ENCODE results near the gene PLCG1. TPM values are rescaled to one million over a fixed set of nuclear protein-coding genes. Genes with fewer than 3 reads are reported as not detected.
A peak's percentile ranks its signal among the peaks of the same experiment; 100 is the strongest.

Gene PLCG1
- total RNA-seq, 1 experiment from 2014 or later = 45.6 TPM

GRCh38 chr20:41136680-41137613 is at the start of gene PLCG1 (continued):
- TF ChIP-seq ATF3 (IDR thresholded peaks at IDR 0.05) (no peak), SP1 (IDR thresholded peaks at IDR 0.05; ENCODE audit: low read depth) (peak; percentile 52; the same call in 1 of the 2 replicates), CBX3 (IDR thresholded peaks at IDR 0.05; ENCODE audit: low read depth) (no peak), EGR1 (IDR thresholded peaks at IDR 0.05; ENCODE audit: low read depth) (peak; percentile 68), MAX (IDR thresholded peaks at IDR 0.05) (0 out of 2 replicates have a peak, but pooled peaks have one; percentile 24), EZH2phosphoT487 (IDR thresholded peaks at IDR 0.05; ENCODE audit: borderline replicate concordance) (no peak)

GRCh38 chr20:41087777-41088176 is 49.6 kb upstream of the PLCG1 start:
- TF ChIP-seq RAD21 (IDR thresholded peaks at IDR 0.05; ENCODE audit: low read depth) = no peak
- no peak for TF ChIP-seq SP1 (IDR thresholded peaks at IDR 0.05; ENCODE audit: low read depth)
- TF ChIP-seq SIN3A (IDR thresholded peaks at IDR 0.05; ENCODE audit: low read depth) = no peak
- no peak for TF ChIP-seq JUND (IDR thresholded peaks at IDR 0.05)
- no peak for TF ChIP-seq ATF3 (IDR thresholded peaks at IDR 0.05)
- no peak for TF ChIP-seq POLR2AphosphoS5 (IDR thresholded peaks at IDR 0.05; ENCODE audit: low read depth, low read length)
- TF ChIP-seq ZNF274 (IDR thresholded peaks at IDR 0.05; ENCODE audit: low read depth, low read length) = no peak
- TF ChIP-seq YY1 (IDR thresholded peaks at IDR 0.05; ENCODE audit: extremely low read depth, insufficient replicate concordance, low read depth, low read length) = no peak
- TF ChIP-seq ELF1 (IDR thresholded peaks at IDR 0.05; ENCODE audit: borderline replicate concordance, low read depth) = no peak
- no peak for TF ChIP-seq CBX3 (IDR thresholded peaks at IDR 0.05; ENCODE audit: low read depth)
- TF ChIP-seq POLR2A (IDR thresholded peaks at IDR 0.05; ENCODE audit: borderline replicate concordance, extremely low read depth, insufficient read depth, insufficient read length) = no peak
- ChIA-PET RAD21 (ENCODE audit: low non-redundant PET in 1 of 2, low total read pairs in 2 of 2, uncharacterized antibody in 2 of 2, unreplicated experiment in 2 of 2) (interaction anchor here in 1 of 2 experiments (0.6 kb wide), 1 partner anchor 8 kb away, joined by 3 read pairs; no protein-coding TSS in a partner anchor), CTCF (interaction anchor here (1.1 kb wide), 1 partner anchor 97 kb away, joined by 3 read pairs; no protein-coding TSS in a partner anchor), POLR2A (no interaction called here)
- Histone ChIP-seq H3K4me1 (ENCODE audit: control insufficient read depth in 1 of 2, insufficient read depth in 2 of 2, low read length in 2 of 2) (no peaks in the 10 kb centered on the region), H3K27ac (ENCODE audit: low read depth, low read length) (no peak overlapping the region), H2AFZ (ENCODE audit: low read depth, low read length, poor library complexity, severe bottlenecking) (no peak overlapping the region), H4K20me1 (ENCODE audit: insufficient read depth) (peaks cover 9% of the 10 kb centered on the region; the same call in 1 of the 2 replicates), H3K9me2 (ENCODE audit: insufficient read depth) (no peaks in the 10 kb centered on the region), H3K9me3 (ENCODE audit: control insufficient read depth in 1 of 2, insufficient read depth in 1 of 2, low read depth in 1 of 2, low read length in 2 of 2) (no peaks in the 10 kb centered on the region), H3K9ac (ENCODE audit: low read length) (no peak overlapping the region), H3K4me2 (ENCODE audit: low read length) (no peak overlapping the region), H3K4me3 (replicated peaks in 1 of 2; ENCODE audit: low read depth in 1 of 2, low read length in 2 of 2) (no peak overlapping the region), H3K36me3 (ENCODE audit: control insufficient read depth in 1 of 2, insufficient read depth in 2 of 2, low read length in 2 of 2) (peaks cover 38 to 53% of the 10 kb centered on the region in 2 experiments), H3K79me2 (ENCODE audit: insufficient read depth, low read length) (peaks cover 70% of the 10 kb centered on the region), H3K27me3 (ENCODE audit: insufficient read depth, low read length) (no peaks in the 10 kb centered on the region)
- no peak for DNase-seq (ENCODE audit: low read depth, low spot score)
- intact Hi-C loops (cut with micrococcal nuclease) = no loop called here
- no TSS peak for BruUV-seq (replicated peaks)
- no peak for ATAC-seq
